Measurements from ENCODE around the gene TOM1L2.

TOM1L2 gene

DNA sequence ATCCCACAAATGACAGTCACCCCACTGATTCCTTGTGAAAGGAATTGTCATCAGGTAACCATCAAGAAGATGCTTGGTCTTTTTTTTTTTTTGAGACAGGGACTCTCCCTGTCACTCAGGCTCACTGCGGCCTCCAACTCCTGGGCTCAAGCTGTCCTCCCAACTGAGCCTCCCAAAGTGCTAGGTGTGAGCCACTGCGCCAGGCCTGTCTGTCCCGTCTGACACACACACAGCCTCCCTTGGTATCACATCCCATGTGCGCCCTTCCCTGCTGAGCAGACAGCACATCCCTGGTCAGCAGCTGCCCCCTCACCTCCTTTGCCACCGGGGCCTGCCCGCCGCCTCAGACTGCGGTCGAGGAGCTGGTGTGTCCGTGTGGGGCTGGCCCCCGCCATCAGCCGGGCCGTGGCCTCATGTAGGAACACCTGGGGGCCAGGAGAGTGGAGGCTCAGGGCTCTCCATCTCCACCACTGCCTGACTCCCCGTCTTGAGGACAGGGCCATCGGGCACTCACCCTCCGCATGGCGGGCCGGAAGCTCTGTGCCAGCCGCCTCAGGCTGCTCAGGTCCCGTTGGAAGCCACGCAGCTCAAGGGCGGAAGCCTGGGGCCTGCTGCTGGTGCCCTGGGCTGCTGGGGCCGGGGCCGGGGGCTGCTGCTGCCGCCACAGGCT lies 159.0 kb downstream of the TOM1L2 start:
- Histone ChIP-seq H3K4me1 (ENCODE audit: low read length) (peaks cover 11% of the 10 kb centered on the region), H3K9ac (ENCODE audit: low read length) (no peak overlapping the region), H3K36me3 (replicated peaks; ENCODE audit: insufficient read depth, low read length) (peaks cover 3% of the 10 kb centered on the region; the same call in 1 of the 2 replicates), H3K9me3 (replicated peaks; ENCODE audit: insufficient read depth, low read length) (no peaks in the 10 kb centered on the region), H3K4me2 (ENCODE audit: low read depth, low read length) (no peak overlapping the region), H4K20me1 (ENCODE audit: insufficient read depth, low read length) (no peaks in the 10 kb centered on the region), H3K27ac (ENCODE audit: low read length) (no peak overlapping the region), H3K27me3 (replicated peaks; ENCODE audit: insufficient read depth, low read length) (no peaks in the 10 kb centered on the region), H2AFZ (ENCODE audit: low read length) (no peak overlapping the region), H3K79me2 (ENCODE audit: low read length) (no peaks in the 10 kb centered on the region), H3F3A (ENCODE audit: insufficient read depth, low read length) (peaks cover 20% of the 10 kb centered on the region), H3K9me2 (replicated peaks; ENCODE audit: insufficient read depth, low read length) (no peaks in the 10 kb centered on the region), H3K4me3 (ENCODE audit: low read length) (no peak overlapping the region)
- DNase-seq, result no peak
- TF ChIP-seq, protein P1, sequence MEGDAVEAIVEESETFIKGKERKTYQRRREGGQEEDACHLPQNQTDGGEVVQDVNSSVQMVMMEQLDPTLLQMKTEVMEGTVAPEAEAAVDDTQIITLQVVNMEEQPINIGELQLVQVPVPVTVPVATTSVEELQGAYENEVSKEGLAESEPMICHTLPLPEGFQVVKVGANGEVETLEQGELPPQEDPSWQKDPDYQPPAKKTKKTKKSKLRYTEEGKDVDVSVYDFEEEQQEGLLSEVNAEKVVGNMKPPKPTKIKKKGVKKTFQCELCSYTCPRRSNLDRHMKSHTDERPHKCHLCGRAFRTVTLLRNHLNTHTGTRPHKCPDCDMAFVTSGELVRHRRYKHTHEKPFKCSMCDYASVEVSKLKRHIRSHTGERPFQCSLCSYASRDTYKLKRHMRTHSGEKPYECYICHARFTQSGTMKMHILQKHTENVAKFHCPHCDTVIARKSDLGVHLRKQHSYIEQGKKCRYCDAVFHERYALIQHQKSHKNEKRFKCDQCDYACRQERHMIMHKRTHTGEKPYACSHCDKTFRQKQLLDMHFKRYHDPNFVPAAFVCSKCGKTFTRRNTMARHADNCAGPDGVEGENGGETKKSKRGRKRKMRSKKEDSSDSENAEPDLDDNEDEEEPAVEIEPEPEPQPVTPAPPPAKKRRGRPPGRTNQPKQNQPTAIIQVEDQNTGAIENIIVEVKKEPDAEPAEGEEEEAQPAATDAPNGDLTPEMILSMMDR (IDR thresholded peaks at IDR 0.05; ENCODE audit: low read length), result no peak
- no peak for TF ChIP-seq EZH2 (optimal IDR thresholded peaks at IDR 0.05; ENCODE audit: low read depth, low read length)
- no peak for TF ChIP-seq EZH2phosphoT487 (IDR thresholded peaks at IDR 0.05; ENCODE audit: low read length)

DNA sequence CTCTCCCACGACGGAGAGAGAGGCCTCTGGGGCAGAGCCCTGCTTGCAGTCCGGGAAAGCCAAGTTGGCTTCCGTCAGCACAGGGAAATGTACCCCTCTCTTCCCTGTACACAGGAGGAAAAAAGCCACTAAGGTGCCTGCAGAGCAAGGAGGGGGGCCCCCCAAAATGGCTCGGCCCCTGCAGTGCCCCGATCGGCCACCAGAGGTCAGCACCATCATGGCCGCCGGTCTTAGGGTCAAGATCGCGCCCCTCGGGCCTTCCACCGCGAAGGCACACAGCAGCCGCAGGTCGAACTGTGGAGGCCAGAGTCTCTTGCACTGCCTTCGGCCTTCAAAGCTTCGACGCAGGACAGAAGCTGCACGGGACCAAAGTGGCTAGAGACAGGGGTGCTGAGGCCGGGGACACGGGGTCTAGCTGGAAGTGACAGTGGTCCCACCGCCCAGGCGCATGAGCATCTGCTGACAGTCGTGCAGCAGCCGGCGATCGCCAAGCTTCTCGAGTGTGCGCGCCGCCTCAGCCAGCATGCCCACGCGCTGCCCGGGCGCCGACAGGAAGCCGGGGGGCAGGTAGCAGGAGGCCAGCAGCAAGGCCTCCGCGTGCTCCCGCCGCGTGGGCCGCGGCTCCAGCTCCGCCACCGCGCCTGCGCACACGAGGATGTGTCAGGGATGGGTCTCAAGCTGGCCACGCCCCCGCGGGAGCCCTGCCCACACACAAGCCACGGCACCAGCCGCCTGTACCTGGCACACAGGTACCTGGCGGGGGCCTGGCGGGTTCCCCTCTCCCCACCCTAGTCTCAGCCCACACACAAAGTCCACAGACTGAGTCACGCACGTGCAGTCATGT lies 159.8 kb downstream of the TOM1L2 start:
- Histone ChIP-seq H4K20me1 (ENCODE audit: insufficient read depth, low read length) (no peaks in the 10 kb centered on the region), H3K9me3 (replicated peaks; ENCODE audit: insufficient read depth, low read length) (no peaks in the 10 kb centered on the region), H3K27ac (ENCODE audit: low read length) (no peak overlapping the region), H3F3A (ENCODE audit: insufficient read depth, low read length) (peaks cover 20% of the 10 kb centered on the region), H3K9me2 (replicated peaks; ENCODE audit: insufficient read depth, low read length) (no peaks in the 10 kb centered on the region), H3K36me3 (replicated peaks; ENCODE audit: insufficient read depth, low read length) (peaks cover 3% of the 10 kb centered on the region; the same call in 1 of the 2 replicates), H3K79me2 (ENCODE audit: low read length) (no peaks in the 10 kb centered on the region), H3K9ac (ENCODE audit: low read length) (no peak overlapping the region), H2AFZ (ENCODE audit: low read length) (no peak overlapping the region), H3K4me2 (ENCODE audit: low read depth, low read length) (no peak overlapping the region), H3K27me3 (replicated peaks; ENCODE audit: insufficient read depth, low read length) (no peaks in the 10 kb centered on the region), H3K4me1 (ENCODE audit: low read length) (peaks cover 16% of the 10 kb centered on the region), H3K4me3 (ENCODE audit: low read length) (no peak overlapping the region)
- no peak for TF ChIP-seq EZH2phosphoT487 (IDR thresholded peaks at IDR 0.05; ENCODE audit: low read length)
- TF ChIP-seq EZH2 (optimal IDR thresholded peaks at IDR 0.05; ENCODE audit: low read depth, low read length), result no peak
- TF ChIP-seq, protein P1 (IDR thresholded peaks at IDR 0.05; ENCODE audit: low read length), result peak; percentile 95
- DNase-seq, result peak; percentile 20

DNA sequence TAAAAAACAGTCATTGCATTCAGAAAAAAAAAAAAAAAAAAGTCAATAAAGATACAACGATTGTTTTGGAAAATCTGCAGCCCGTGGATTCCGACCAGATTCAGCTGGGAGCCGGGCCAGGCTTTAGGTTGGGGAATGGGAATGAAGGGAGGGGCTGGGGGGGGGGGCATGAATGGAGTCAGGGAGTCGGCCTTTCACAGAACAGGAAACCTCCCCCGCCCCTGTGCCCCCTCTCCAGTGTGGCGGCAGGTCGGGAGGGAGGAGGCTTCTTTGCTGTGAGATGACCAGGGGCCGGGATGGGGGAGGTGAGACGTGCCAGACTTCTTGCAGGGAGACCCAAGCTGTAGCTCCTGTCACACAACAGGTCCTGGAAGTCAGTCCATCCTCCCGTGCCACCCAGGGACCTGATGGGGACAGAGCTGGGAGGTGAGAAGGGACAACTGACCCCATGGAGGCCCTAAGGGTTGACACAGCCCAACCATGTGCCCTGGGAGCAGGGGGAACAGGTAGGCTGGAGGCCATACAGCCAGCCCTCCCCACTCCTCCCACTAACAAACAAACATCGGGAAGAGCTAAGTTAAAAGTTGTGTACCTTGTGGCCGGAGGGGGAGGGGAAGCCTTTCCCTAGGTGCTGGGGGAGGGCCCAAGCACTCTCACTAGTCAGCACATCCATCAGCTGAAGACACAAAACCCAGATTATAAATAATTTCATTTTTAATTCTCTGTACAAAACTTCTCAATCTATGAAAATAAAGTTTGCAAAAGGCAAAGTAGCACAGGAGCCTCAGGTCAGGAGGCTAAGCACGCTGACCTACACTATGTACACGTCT lies 160.6 kb downstream of the TOM1L2 start:
- H4K20me1 ChIP-seq (ENCODE audit: insufficient read depth, low read length), result no peaks in the 10 kb centered on the region
- H3K4me3 ChIP-seq (ENCODE audit: low read length), result no peak overlapping the region
- H3K9ac ChIP-seq (ENCODE audit: low read length), result no peak overlapping the region
- no peaks in the 10 kb centered on the region for H3K27me3 ChIP-seq (replicated peaks; ENCODE audit: insufficient read depth, low read length)
- no peak overlapping the region for H3K4me2 ChIP-seq (ENCODE audit: low read depth, low read length)
- no peaks in the 10 kb centered on the region for H3K79me2 ChIP-seq (ENCODE audit: low read length)
- peaks cover 20% of the 10 kb centered on the region for H3F3A ChIP-seq (ENCODE audit: insufficient read depth, low read length)
- no peak overlapping the region for H2AFZ ChIP-seq (ENCODE audit: low read length)
- DNase-seq, result no peak
- H3K36me3 ChIP-seq (replicated peaks; ENCODE audit: insufficient read depth, low read length), result peaks cover 3% of the 10 kb centered on the region; the same call in 1 of the 2 replicates
- H3K27ac ChIP-seq (ENCODE audit: low read length), result no peak overlapping the region
- H3K9me2 ChIP-seq (replicated peaks; ENCODE audit: insufficient read depth, low read length), result no peaks in the 10 kb centered on the region
- no peaks in the 10 kb centered on the region for H3K9me3 ChIP-seq (replicated peaks; ENCODE audit: insufficient read depth, low read length)
- TF ChIP-seq EZH2phosphoT487 (IDR thresholded peaks at IDR 0.05; ENCODE audit: low read length), result no peak
- TF ChIP-seq, protein P1 (IDR thresholded peaks at IDR 0.05; ENCODE audit: low read length), result no peak
- no peak for TF ChIP-seq EZH2 (optimal IDR thresholded peaks at IDR 0.05; ENCODE audit: low read depth, low read length)
- H3K4me1 ChIP-seq (ENCODE audit: low read length), result peaks cover 16% of the 10 kb centered on the region

Data from MM.1S (cell line).